Articular chondrocyte of knee joint (primary cell): Measurements from ENCODE around the gene CNST. TPM values are rescaled to one million over a fixed set of nuclear protein-coding genes. Genes with fewer than 3 reads are reported as not detected.

Source experiments
- small RNA-seq: library from RNA; depleted of rRNA; stranded (forward); fragments of <200 nt; gene quantifications from one replicate; pipeline ENCODE3, GENCODE V24; 2012
- total RNA-seq: library from RNA; depleted of rRNA; stranded (reverse); fragments of >200 nt; gene quantifications from 2 replicates; pipeline ENCODE4 v1.2.3, GENCODE V29; 2012

Gene CNST
- total RNA-seq, result 27.4 and 32.2 TPM in 2 replicates

GRCh38 chr1:246566128-246566812 is at the start of gene CNST, which contains the start of gene TFB2M:
TSS of gene CNST (plus strand) at chr1:246566456. CDS start at chr1:246591563, 25,107 bp downstream.
TSS of gene TFB2M (minus strand) at chr1:246566261. CDS start at chr1:246566138, 123 bp downstream.

Small RNA genes within 50 kb of the gene (small RNA-seq; reads per million reads assigned to genes)
- not detected for gene AL356583.2
- not detected for gene AL591623.2

Other genes starting within 250 kb of the CNST start
- gene SMYD3, start 59.2 kb upstream of the CNST start, total RNA-seq, result 22.7 and 31.4 TPM in 2 replicates
- 18.2 and 20.5 TPM in 2 replicates for gene TFB2M, start 195 bp upstream of the CNST start, total RNA-seq
- 80.0 and 101 TPM in 2 replicates for gene SCCPDH, start 158.0 kb downstream of the CNST start, total RNA-seq